Measurements from ENCODE around the gene UBE2J1.

DNA sequence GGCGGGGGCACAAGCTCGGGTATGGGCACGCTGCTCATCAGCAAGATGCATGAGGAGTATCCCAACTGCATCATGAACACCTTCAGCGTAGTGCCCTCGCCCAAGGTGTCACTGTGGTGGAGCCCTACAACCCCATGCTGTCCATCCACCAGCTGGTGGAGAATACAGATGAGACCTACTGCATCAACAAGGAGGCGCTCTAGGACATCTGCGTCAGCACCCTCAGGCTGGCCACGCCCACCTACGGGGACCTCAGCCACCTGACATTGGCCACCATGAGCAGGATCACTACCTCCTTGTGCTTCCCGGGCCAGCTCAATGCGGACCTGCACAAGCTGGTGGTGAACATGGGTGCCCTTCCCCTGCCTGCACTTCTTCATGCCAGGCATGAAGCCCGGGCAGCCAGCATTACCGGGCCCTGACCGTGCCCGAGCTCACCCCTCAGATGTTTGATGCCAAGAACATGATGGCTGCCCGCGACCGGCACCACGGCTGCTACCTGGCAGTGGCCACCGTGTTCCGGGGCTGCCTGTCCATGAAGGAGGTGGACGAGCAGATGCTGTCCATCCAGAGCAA lies 50.2 kb downstream of the UBE2J1 start:
- TF ChIP-seq POLR2AphosphoS5 (IDR thresholded peaks at IDR 0.05; ENCODE audit: insufficient read depth, low read depth, low read length) (no peak), POLR2A (IDR thresholded peaks at IDR 0.05; ENCODE audit: low read depth, low read length) (no peak), EZH2 (IDR thresholded peaks at IDR 0.05; ENCODE audit: borderline replicate concordance, low read depth, low read length, severe bottlenecking) (no peak), JUN (IDR thresholded peaks at IDR 0.05; ENCODE audit: borderline replicate concordance, insufficient read depth, insufficient read length, low read depth) (no peak)
- TF ChIP-seq, protein P1, sequence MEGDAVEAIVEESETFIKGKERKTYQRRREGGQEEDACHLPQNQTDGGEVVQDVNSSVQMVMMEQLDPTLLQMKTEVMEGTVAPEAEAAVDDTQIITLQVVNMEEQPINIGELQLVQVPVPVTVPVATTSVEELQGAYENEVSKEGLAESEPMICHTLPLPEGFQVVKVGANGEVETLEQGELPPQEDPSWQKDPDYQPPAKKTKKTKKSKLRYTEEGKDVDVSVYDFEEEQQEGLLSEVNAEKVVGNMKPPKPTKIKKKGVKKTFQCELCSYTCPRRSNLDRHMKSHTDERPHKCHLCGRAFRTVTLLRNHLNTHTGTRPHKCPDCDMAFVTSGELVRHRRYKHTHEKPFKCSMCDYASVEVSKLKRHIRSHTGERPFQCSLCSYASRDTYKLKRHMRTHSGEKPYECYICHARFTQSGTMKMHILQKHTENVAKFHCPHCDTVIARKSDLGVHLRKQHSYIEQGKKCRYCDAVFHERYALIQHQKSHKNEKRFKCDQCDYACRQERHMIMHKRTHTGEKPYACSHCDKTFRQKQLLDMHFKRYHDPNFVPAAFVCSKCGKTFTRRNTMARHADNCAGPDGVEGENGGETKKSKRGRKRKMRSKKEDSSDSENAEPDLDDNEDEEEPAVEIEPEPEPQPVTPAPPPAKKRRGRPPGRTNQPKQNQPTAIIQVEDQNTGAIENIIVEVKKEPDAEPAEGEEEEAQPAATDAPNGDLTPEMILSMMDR (IDR thresholded peaks at IDR 0.05; ENCODE audit: extremely low read depth in 1 of 2, insufficient read depth in 1 of 2, low read depth in 1 of 2, low read length in 2 of 2): no peak

Data from endothelial cell of umbilical vein (primary cell).